Right lobe of liver (tissue), 6 donors: ENCODE measurements around the gene C2orf80. TPM values are rescaled to one million over a fixed set of nuclear protein-coding genes. Genes with fewer than 3 reads are reported as not detected.

ENCODE experiments used
- ATAC-seq, 4 donors: fragments of 200-7000 bp; cut with Tn5 transposase; one replicate each; pipeline ENCODE4 v1.9.1; 2020; ENCODE audit warnings: mild to moderate bottlenecking in 4 of 4, moderate library complexity in 4 of 4
- DNase-seq, 3 donors: peaks; one replicate each; pipeline ENCODE4 v3.0.0-alpha.2; 2020
- H3K27ac ChIP-seq, 3 donors: fragments of 200-600 bp; one replicate each; pipeline ENCODE4 v1.8.0; 2022
- H3K27me3 ChIP-seq, 2 donors: fragments of 200-600 bp; one replicate each; pipeline ENCODE4 v1.8.0; 2022
- H3K36me3 ChIP-seq, 4 donors: fragments of 200-600 bp; sonication (generic) in 1 of 4; one replicate each; pipeline versions ENCODE4 v1.5.1 to v1.8.0; 2017 to 2022; ENCODE audit warnings: control low read depth in 1 of 4
- H3K4me1 ChIP-seq, 4 donors: fragments of 200-600 bp; sonication (generic) in 1 of 4; one replicate each; pipeline versions ENCODE4 v1.5.1 to v1.8.0; 2017 to 2022; ENCODE audit warnings: control low read depth in 1 of 4
- H3K4me3 ChIP-seq, 3 donors: fragments of 200-600 bp; one replicate each; pipeline ENCODE4 v1.8.0; 2022
- H3K9me3 ChIP-seq, 4 donors: fragments of 200-600 bp; sonication (generic) in 1 of 4; one replicate each; pipeline versions ENCODE4 v1.5.1 to v1.8.0; 2017 to 2022; ENCODE audit warnings: control low read depth in 1 of 4
- POLR2A ChIP-seq: fragments of 450-650 bp; IDR thresholded peaks from one replicate; pipeline ENCODE4 v1.6.1; 2017; ENCODE audit warnings: antibody characterized with exemption, mild to moderate bottlenecking
- whole genome bisulfite sequencing: methylation state at CpG from one replicate; pipeline ENCODE4 v1.1.6; 2018; ENCODE audit warnings: low coverage, low lambda C conversion rate; ENCODE audit not compliant: insufficient coverage; ENCODE audit errors: missing lambda C conversion rate; 5-methylcytosine and 5-hydroxymethylcytosine counted together
- intact Hi-C, 2 donors: fragments of 100-400 bp; cut with DNase I; formaldehyde crosslinking; loops; one replicate each; pipeline versions ENCODE4 v1.11.2 to v1.14.1; 2022
- total RNA-seq, 6 experiments: library from RNA; depleted of rRNA in 2 of 6; stranded (reverse); fragments of >200 nt in 2 of 6; fragmentation: NEBNext Ultra II Directional in 3 of 6; extraction: Animal tissue kit (Norgen Biotek cat#: 25700) in 3 of 6; gene quantifications; one replicate each; pipeline versions ENCODE4 v1.1.0 to v1.2.4, GENCODE V29; 2016 to 2023
- TF ChIP-seq, protein P1 (sequence below), 4 donors: fragments of 200-600 bp in 3 of 4; fragments of 450-650 bp in 1 of 4; IDR thresholded peaks; one replicate each; pipeline versions ENCODE4 v1.5.1 to v1.8.0; 2016 to 2022; ENCODE audit warnings: antibody characterized with exemption in 4 of 4, mild to moderate bottlenecking in 2 of 4
- donor health status: DM: no; HTN: yes; CAD: no.
- donor health status: DM: no; HTN: no; CAD: no.
- donor health status: DM: no; HTN: no; CAD: no.
- donor health status: DM: no; HTN: yes; CAD: no.
- donor health status: DM: no; HTN: yes; CAD: no.

Gene C2orf80
- total RNA-seq, 6 experiments from 2014 or later: not detected

GRCh38 chr2:208192611-208193236, 2.9 kb upstream of the C2orf80 start:
- no peak for DNase-seq
- TF ChIP-seq POLR2A: no peak
- TF ChIP-seq, protein P1, sequence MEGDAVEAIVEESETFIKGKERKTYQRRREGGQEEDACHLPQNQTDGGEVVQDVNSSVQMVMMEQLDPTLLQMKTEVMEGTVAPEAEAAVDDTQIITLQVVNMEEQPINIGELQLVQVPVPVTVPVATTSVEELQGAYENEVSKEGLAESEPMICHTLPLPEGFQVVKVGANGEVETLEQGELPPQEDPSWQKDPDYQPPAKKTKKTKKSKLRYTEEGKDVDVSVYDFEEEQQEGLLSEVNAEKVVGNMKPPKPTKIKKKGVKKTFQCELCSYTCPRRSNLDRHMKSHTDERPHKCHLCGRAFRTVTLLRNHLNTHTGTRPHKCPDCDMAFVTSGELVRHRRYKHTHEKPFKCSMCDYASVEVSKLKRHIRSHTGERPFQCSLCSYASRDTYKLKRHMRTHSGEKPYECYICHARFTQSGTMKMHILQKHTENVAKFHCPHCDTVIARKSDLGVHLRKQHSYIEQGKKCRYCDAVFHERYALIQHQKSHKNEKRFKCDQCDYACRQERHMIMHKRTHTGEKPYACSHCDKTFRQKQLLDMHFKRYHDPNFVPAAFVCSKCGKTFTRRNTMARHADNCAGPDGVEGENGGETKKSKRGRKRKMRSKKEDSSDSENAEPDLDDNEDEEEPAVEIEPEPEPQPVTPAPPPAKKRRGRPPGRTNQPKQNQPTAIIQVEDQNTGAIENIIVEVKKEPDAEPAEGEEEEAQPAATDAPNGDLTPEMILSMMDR (IDR thresholded peaks at IDR 0.05): no peak
- Histone ChIP-seq H3K27ac (no peak overlapping the region), H3K27me3 (no peaks in the 10 kb centered on the region), H3K4me3 (no peak overlapping the region), H3K36me3 (no peaks in the 10 kb centered on the region), H3K4me1 (no peaks in the 10 kb centered on the region), H3K9me3 (no peaks in the 10 kb centered on the region)
- no peak for ATAC-seq
- intact Hi-C loops: no loop called here
- 81% methylated on average over 8 of the region's 8 CpGs for WGBS

DNA sequence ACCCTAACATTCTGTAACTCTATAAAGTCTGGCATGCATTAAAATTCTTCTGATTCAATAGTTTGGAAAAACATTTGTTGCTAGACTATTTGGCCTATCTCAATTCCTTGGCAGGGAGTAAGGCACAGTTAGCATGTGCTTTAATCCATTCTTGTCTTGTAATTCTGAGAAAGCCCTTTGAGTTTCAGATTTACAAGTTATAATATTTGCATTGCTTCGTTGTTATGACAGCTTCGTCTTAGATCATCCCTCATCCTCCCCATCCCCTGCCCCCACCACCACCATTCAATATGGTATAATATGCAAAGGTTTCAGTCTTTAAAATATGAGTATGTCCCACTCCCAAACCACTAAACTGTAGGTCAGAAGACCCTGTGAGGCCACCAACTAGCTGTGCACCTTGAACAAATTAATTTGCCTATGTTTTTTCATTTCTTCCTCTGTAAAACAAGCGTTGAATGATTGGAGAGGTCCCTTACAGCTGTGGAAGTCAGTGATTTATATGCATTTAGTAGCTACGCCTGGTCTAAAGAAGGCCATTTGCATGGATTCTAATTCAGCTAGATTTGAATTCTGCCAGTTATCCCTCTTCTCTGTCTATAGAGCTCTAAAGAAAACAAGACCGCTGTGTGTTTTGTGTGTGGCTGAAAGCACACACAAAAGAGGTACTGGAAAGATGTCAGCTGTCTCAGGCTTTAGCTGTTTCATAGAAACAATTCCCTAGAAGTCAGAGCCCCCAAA, 591 bp downstream of the C2orf80 start:
- Histone ChIP-seq H3K27ac (no peak overlapping the region), H3K9me3 (no peaks in the 10 kb centered on the region), H3K4me1 (peaks cover 0 to 2% (median 0%) of the 10 kb centered on the region in 4 donors), H3K36me3 (no peaks in the 10 kb centered on the region), H3K27me3 (no peaks in the 10 kb centered on the region), H3K4me3 (no peak overlapping the region)
- 92% methylated on average over 5 of the region's 5 CpGs for WGBS
- TF ChIP-seq POLR2A: no peak
- TF ChIP-seq, protein P1 (IDR thresholded peaks at IDR 0.05): no peak
- ATAC-seq (no peak), DNase-seq (no peak)
- intact Hi-C loops: no loop called here

DNA sequence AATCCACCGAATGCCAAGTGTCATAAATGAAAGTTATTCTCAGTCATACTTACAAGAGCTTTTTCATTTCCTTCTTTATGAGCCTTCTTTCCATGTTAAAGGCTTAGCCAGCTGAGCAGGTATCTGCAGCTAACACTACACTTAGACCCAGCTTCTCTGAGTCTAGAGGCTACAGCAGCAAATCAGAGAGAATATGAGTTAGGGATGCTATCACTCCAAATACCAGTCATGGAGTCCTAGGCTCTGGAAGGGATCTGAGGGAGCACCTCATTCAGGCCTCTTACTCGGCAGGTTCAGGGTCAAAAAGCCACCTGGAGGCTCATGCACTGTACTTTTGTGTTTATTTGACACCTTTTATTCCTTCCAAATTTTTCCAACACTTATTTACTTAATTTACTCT, 2.9 kb downstream of the C2orf80 start:
- WGBS: 75% methylated on average over 2 of the region's 2 CpGs
- Histone ChIP-seq H3K4me1 (peaks cover 0 to 11% (median 3%) of the 10 kb centered on the region in 4 donors), H3K27me3 (no peaks in the 10 kb centered on the region), H3K36me3 (no peaks in the 10 kb centered on the region), H3K27ac (no peak overlapping the region), H3K4me3 (no peak overlapping the region), H3K9me3 (no peaks in the 10 kb centered on the region)
- ATAC-seq (no peak), DNase-seq (no peak)
- intact Hi-C loops: no loop called here
- no peak for TF ChIP-seq POLR2A

DNA sequence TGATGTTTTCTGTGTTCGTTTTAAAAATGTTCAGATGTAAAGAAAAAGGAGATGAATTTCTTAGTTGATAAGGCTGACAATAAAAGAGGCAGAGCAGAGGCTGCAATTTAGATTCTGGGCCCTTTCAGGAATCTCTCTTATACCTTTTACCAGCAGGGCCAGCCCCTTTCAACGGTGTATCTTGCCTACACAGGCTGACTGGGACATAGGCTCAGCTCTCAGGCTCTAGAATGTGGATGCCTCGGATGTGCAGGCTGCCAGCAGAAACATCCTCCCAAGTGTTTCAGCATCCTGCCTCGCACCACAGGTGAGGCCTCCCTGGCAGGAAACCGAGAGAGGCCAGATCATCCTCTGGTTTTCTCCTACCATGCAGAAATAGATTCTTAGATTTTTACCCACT, 3.4 kb downstream of the C2orf80 start:
- Histone ChIP-seq H3K36me3 (no peaks in the 10 kb centered on the region), H3K27me3 (no peaks in the 10 kb centered on the region), H3K9me3 (no peaks in the 10 kb centered on the region), H3K4me1 (peaks cover 0 to 11% (median 3%) of the 10 kb centered on the region in 4 donors), H3K27ac (no peak overlapping the region), H3K4me3 (no peak overlapping the region)
- 68% methylated on average over 2 of the region's 5 CpGs for WGBS
- no peak for TF ChIP-seq POLR2A
- TF ChIP-seq, protein P1 (IDR thresholded peaks at IDR 0.05): no peak
- ATAC-seq: no peak
- intact Hi-C loops: no loop called here
- DNase-seq: no peak
